Measurements from ENCODE around the gene ARPC1A. TPM values are rescaled to one million over a fixed set of nuclear protein-coding genes. Genes with fewer than 3 reads are reported as not detected.

ARPC1A gene
- total RNA-seq, 2 experiments from 2014 or later, result 71.8 to 108 TPM

DNA sequence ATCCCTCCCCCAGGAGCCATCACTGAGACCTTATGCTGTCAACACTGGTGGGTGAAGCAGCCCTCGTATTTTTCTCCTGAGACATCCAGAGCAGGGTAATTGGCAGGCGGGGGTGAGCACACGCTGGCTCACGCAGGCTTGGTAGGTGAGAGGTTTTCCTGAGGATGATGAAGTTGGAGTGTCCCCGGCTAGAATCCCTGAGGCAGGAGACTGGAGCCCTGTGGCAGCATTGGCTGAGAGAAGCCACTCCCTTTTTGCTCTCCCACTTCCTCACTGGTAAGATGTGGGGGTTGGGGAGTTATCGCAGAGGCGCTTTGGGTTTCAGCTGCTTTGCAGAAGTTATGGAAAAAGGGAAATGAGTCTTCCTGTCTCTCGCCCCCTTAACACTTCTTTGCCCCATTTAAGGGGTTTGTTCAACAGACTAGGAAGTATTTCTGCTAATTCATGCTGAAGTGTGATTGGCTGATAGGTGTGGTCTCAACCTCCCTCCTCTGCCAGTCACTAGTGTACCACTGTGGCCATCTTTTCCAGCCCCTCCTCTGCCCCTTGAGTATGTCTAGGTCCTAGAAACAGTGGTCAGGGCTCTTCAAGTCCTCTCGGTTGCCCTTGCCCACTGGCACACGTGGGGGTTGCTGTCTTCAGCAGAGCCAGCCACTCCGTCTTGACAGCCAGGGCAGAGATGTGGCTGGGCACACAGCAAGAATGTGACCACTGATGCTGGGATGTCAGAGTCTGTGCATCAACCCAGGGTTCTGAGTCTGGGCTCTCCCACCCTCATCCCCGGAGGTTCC lies 54.5 kb downstream of the ARPC1A start:
- Histone ChIP-seq H3K36me3 (ENCODE audit: insufficient read depth, low read length) (peaks cover 44% of the 10 kb centered on the region), H3K4me2 (ENCODE audit: low read length) (peak overlapping the region; percentile 90), H4K20me1 (ENCODE audit: insufficient read depth, low read length) (no peaks in the 10 kb centered on the region), H3K79me2 (ENCODE audit: insufficient read depth, low read depth, low read length) (peaks cover 63% of the 10 kb centered on the region), H2AFZ (ENCODE audit: low read length) (no peak overlapping the region), H3K9me3 (ENCODE audit: low read length) (no peaks in the 10 kb centered on the region; the same call in 1 of the 2 replicates), H3K4me1 (ENCODE audit: insufficient read depth, low read length, poor library complexity, severe bottlenecking) (peaks cover 54% of the 10 kb centered on the region), H3K4me3 (ENCODE audit: low read depth, low read length, poor library complexity, severe bottlenecking) (peak overlapping the region; percentile 63), H3K9me2 (ENCODE audit: insufficient read depth, low read length) (no peaks in the 10 kb centered on the region), H3K27ac (ENCODE audit: low read depth, low read length, poor library complexity, severe bottlenecking) (peak overlapping the region; percentile 96)
- intact Hi-C loops (cut with micrococcal nuclease; ENCODE audit: unreplicated experiment), result loop anchor here (2.0 kb wide), 1 partner anchor 29 kb away; the partner anchor contains the start of genes BUD31 and PDAP1
- ChIA-PET POLR2A (interaction anchor here (1.3 kb wide), 1 partner anchor 28 kb away, joined by 8 read pairs; the partner anchor contains the start of genes BUD31 and PDAP1), CTCF (ENCODE audit: unreplicated experiment) (no interaction called here)
- DNase-seq (ENCODE audit: low spot score), result peak; percentile 82
- BruUV-seq (replicated peaks), result TSS peak; percentile 54
- TF ChIP-seq, protein P1, sequence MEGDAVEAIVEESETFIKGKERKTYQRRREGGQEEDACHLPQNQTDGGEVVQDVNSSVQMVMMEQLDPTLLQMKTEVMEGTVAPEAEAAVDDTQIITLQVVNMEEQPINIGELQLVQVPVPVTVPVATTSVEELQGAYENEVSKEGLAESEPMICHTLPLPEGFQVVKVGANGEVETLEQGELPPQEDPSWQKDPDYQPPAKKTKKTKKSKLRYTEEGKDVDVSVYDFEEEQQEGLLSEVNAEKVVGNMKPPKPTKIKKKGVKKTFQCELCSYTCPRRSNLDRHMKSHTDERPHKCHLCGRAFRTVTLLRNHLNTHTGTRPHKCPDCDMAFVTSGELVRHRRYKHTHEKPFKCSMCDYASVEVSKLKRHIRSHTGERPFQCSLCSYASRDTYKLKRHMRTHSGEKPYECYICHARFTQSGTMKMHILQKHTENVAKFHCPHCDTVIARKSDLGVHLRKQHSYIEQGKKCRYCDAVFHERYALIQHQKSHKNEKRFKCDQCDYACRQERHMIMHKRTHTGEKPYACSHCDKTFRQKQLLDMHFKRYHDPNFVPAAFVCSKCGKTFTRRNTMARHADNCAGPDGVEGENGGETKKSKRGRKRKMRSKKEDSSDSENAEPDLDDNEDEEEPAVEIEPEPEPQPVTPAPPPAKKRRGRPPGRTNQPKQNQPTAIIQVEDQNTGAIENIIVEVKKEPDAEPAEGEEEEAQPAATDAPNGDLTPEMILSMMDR (conservative IDR thresholded peaks at IDR 0.05; ENCODE audit: low read length), result no peak
- TF ChIP-seq EZH2phosphoT487 (IDR thresholded peaks at IDR 0.05; ENCODE audit: borderline replicate concordance, low read depth, low read length), result no peak

- peak overlapping the region; percentile 90 for H3K4me2 ChIP-seq (ENCODE audit: low read length)
- H4K20me1 ChIP-seq (ENCODE audit: insufficient read depth, low read length), result no peaks in the 10 kb centered on the region
- no peaks in the 10 kb centered on the region for H3K9me2 ChIP-seq (ENCODE audit: insufficient read depth, low read length)
- no peak overlapping the region for H2AFZ ChIP-seq (ENCODE audit: low read length)
- BruUV-seq (replicated peaks), result no TSS peak
- POLR2A ChIA-PET, result interaction anchor here (1.3 kb wide), 1 partner anchor 27 kb away, joined by 8 read pairs; the partner anchor contains the start of genes BUD31 and PDAP1
- H3K27ac ChIP-seq (ENCODE audit: low read depth, low read length, poor library complexity, severe bottlenecking), result peak overlapping the region; percentile 96
- peaks cover 55% of the 10 kb centered on the region for H3K79me2 ChIP-seq (ENCODE audit: insufficient read depth, low read depth, low read length)
- intact Hi-C loops (cut with micrococcal nuclease; ENCODE audit: unreplicated experiment), result loop anchor here (2.0 kb wide), 1 partner anchor 28 kb away; the partner anchor contains the start of genes BUD31 and PDAP1
- peak overlapping the region; percentile 63 for H3K4me3 ChIP-seq (ENCODE audit: low read depth, low read length, poor library complexity, severe bottlenecking)
- CTCF ChIA-PET (ENCODE audit: unreplicated experiment), result no interaction called here
- TF ChIP-seq, protein P1 (conservative IDR thresholded peaks at IDR 0.05; ENCODE audit: low read length), result no peak
- no peak for TF ChIP-seq EZH2phosphoT487 (IDR thresholded peaks at IDR 0.05; ENCODE audit: borderline replicate concordance, low read depth, low read length)
- peak; percentile 88 for DNase-seq (ENCODE audit: low spot score)
- H3K9me3 ChIP-seq (ENCODE audit: low read length), result no peaks in the 10 kb centered on the region; the same call in 1 of the 2 replicates
- H3K4me1 ChIP-seq (ENCODE audit: insufficient read depth, low read length, poor library complexity, severe bottlenecking), result peaks cover 47% of the 10 kb centered on the region
- peaks cover 49% of the 10 kb centered on the region for H3K36me3 ChIP-seq (ENCODE audit: insufficient read depth, low read length)
Observed at GRCh38 chr7:99380823-99381663, 55.3 kb downstream of the ARPC1A start.
